ENCODE results near the gene ADGRB3.
A peak's percentile ranks its signal among the peaks of the same experiment; 100 is the strongest.

ADGRB3 gene

DNA sequence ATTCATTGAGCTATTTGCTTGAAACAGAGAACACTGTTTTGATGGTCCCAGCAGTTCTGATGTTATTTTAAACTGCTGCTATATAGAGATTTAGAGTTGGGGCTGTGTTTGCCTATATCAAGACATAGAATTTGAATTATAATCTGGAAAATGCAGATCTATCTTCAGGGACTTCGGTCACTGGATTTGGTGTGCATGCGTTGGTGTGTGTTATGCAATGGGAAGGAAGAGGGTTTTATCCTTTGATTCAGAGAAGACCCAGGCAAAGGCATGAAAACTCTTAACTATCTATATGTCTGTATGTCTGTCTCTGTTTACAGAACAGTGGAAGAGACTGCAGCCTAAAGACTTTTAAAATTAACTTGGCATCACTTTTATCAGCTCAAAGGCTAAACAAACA, 2.0 kb downstream of the ADGRB3 start:
- Histone ChIP-seq H3K9me3 (replicated peaks; ENCODE audit: insufficient read depth, low read length) (no peaks in the 10 kb centered on the region), H3K79me2 (ENCODE audit: low read length) (no peaks in the 10 kb centered on the region), H3K9ac (ENCODE audit: low read length) (no peak overlapping the region), H4K20me1 (ENCODE audit: insufficient read depth, low read length) (no peaks in the 10 kb centered on the region), H3K4me2 (ENCODE audit: low read depth, low read length) (no peak overlapping the region; the same call in 1 of the 2 replicates), H2AFZ (ENCODE audit: low read length) (no peak overlapping the region), H3K4me3 (ENCODE audit: low read length) (no peak overlapping the region), H3K9me2 (replicated peaks; ENCODE audit: insufficient read depth, low read length) (no peaks in the 10 kb centered on the region), H3K36me3 (replicated peaks; ENCODE audit: insufficient read depth, low read length) (no peaks in the 10 kb centered on the region), H3K27ac (ENCODE audit: low read length) (no peak overlapping the region), H3K4me1 (ENCODE audit: low read length) (peaks cover 3% of the 10 kb centered on the region; the same call in 1 of the 2 replicates), H3K27me3 (replicated peaks; ENCODE audit: insufficient read depth, low read length) (no peaks in the 10 kb centered on the region), H3F3A (ENCODE audit: insufficient read depth, low read length) (peaks cover 6% of the 10 kb centered on the region; the same call in 1 of the 2 replicates)
- no peak for DNase-seq
- TF ChIP-seq EZH2 (optimal IDR thresholded peaks at IDR 0.05; ENCODE audit: low read depth, low read length): no peak

DNA sequence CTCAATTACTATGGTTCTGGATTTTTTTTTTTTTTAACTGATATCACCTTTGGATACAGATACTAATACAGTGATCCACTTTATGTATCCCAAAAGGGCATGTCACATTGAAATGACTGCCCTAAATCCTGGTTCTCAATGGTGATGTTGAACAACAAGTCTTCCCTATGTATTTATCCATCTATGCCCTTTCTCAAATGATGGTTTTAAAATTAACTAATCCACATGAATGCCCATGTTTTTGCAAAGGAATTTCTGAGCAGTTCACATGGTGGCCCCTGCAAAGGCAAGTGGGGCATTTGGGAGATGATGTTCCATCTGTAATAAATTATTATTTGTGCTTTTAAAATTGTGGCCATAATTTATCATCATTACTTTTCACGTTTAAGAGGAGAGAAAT, 2.7 kb downstream of the ADGRB3 start:
- Histone ChIP-seq H3K27ac (ENCODE audit: low read length) (no peak overlapping the region), H4K20me1 (ENCODE audit: insufficient read depth, low read length) (no peaks in the 10 kb centered on the region), H3K9me2 (replicated peaks; ENCODE audit: insufficient read depth, low read length) (no peaks in the 10 kb centered on the region), H3F3A (ENCODE audit: insufficient read depth, low read length) (peaks cover 6% of the 10 kb centered on the region; the same call in 1 of the 2 replicates), H3K4me1 (ENCODE audit: low read length) (peaks cover 3% of the 10 kb centered on the region; the same call in 1 of the 2 replicates), H3K27me3 (replicated peaks; ENCODE audit: insufficient read depth, low read length) (no peaks in the 10 kb centered on the region), H3K9ac (ENCODE audit: low read length) (no peak overlapping the region), H3K9me3 (replicated peaks; ENCODE audit: insufficient read depth, low read length) (no peaks in the 10 kb centered on the region), H3K4me3 (ENCODE audit: low read length) (no peak overlapping the region), H3K36me3 (replicated peaks; ENCODE audit: insufficient read depth, low read length) (no peaks in the 10 kb centered on the region), H3K79me2 (ENCODE audit: low read length) (no peaks in the 10 kb centered on the region), H3K4me2 (ENCODE audit: low read depth, low read length) (no peak overlapping the region), H2AFZ (ENCODE audit: low read length) (no peak overlapping the region)
- DNase-seq: no peak
- TF ChIP-seq EZH2 (optimal IDR thresholded peaks at IDR 0.05; ENCODE audit: low read depth, low read length): no peak
- no peak for TF ChIP-seq CTCF (IDR thresholded peaks at IDR 0.05; ENCODE audit: low read length)
- no peak for TF ChIP-seq EZH2phosphoT487 (IDR thresholded peaks at IDR 0.05; ENCODE audit: low read length)

DNA sequence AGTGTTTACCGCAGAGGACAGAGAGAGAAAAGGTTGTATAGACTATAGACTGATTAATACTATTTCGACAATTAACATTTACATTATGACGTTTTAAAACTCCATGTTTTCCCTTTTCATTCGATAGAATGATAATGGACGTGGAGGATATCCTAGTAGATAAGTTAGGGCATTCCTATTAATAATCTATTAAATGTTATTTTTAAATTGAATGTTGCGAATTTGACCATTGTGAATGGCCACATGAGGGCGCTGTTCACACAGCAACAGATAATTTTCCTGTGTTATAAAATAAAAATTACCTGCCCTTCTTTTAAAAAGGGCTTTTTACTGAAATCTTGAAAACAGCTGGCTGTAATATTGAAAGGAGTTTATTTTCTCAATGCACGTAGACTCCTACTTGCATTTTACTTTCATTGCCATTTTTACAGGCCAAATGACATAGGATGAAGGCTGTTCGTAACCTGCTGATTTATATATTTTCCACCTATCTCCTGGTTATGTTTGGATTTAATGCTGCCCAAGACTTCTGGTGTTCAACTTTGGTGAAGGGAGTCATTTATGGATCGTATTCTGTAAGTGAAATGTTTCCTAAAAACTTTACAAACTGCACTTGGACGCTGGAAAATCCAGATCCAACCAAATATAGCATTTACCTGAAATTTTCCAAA, 3.3 kb downstream of the ADGRB3 start:
- H3K27me3 ChIP-seq (replicated peaks; ENCODE audit: insufficient read depth, low read length): no peaks in the 10 kb centered on the region
- no peak overlapping the region for H3K4me2 ChIP-seq (ENCODE audit: low read depth, low read length)
- H3K4me1 ChIP-seq (ENCODE audit: low read length): peaks cover 3% of the 10 kb centered on the region; the same call in 1 of the 2 replicates
- H3K9ac ChIP-seq (ENCODE audit: low read length): no peak overlapping the region
- no peak overlapping the region for H3K27ac ChIP-seq (ENCODE audit: low read length)
- H3F3A ChIP-seq (ENCODE audit: insufficient read depth, low read length): peaks cover 6% of the 10 kb centered on the region; the same call in 1 of the 2 replicates
- H3K36me3 ChIP-seq (replicated peaks; ENCODE audit: insufficient read depth, low read length): no peaks in the 10 kb centered on the region
- no peak overlapping the region for H2AFZ ChIP-seq (ENCODE audit: low read length)
- no peaks in the 10 kb centered on the region for H4K20me1 ChIP-seq (ENCODE audit: insufficient read depth, low read length)
- no peaks in the 10 kb centered on the region for H3K9me2 ChIP-seq (replicated peaks; ENCODE audit: insufficient read depth, low read length)
- H3K9me3 ChIP-seq (replicated peaks; ENCODE audit: insufficient read depth, low read length): no peaks in the 10 kb centered on the region
- TF ChIP-seq EZH2 (optimal IDR thresholded peaks at IDR 0.05; ENCODE audit: low read depth, low read length) (no peak), EZH2phosphoT487 (IDR thresholded peaks at IDR 0.05; ENCODE audit: low read length) (no peak), CTCF (IDR thresholded peaks at IDR 0.05; ENCODE audit: low read length) (peak; percentile 70)
- H3K4me3 ChIP-seq (ENCODE audit: low read length): no peak overlapping the region
- H3K79me2 ChIP-seq (ENCODE audit: low read length): no peaks in the 10 kb centered on the region
- DNase-seq: peak; percentile 43

GRCh38 chr6:68639211-68639610, 4.1 kb downstream of the ADGRB3 start:
- no peaks in the 10 kb centered on the region for H3K27me3 ChIP-seq (replicated peaks; ENCODE audit: insufficient read depth, low read length)
- no peaks in the 10 kb centered on the region for H3K9me2 ChIP-seq (replicated peaks; ENCODE audit: insufficient read depth, low read length)
- H4K20me1 ChIP-seq (ENCODE audit: insufficient read depth, low read length): no peaks in the 10 kb centered on the region
- H3K9ac ChIP-seq (ENCODE audit: low read length): no peak overlapping the region
- H3K36me3 ChIP-seq (replicated peaks; ENCODE audit: insufficient read depth, low read length): no peaks in the 10 kb centered on the region
- H3K9me3 ChIP-seq (replicated peaks; ENCODE audit: insufficient read depth, low read length): no peaks in the 10 kb centered on the region
- peaks cover 5% of the 10 kb centered on the region; the same call in 1 of the 2 replicates for H3F3A ChIP-seq (ENCODE audit: insufficient read depth, low read length)
- TF ChIP-seq CTCF (IDR thresholded peaks at IDR 0.05; ENCODE audit: low read length): no peak
- TF ChIP-seq EZH2phosphoT487 (IDR thresholded peaks at IDR 0.05; ENCODE audit: low read length): no peak
- TF ChIP-seq EZH2 (optimal IDR thresholded peaks at IDR 0.05; ENCODE audit: low read depth, low read length): no peak
- no peak overlapping the region for H3K4me2 ChIP-seq (ENCODE audit: low read depth, low read length)
- peaks cover 3% of the 10 kb centered on the region; the same call in 1 of the 2 replicates for H3K4me1 ChIP-seq (ENCODE audit: low read length)
- no peak for DNase-seq
- H3K27ac ChIP-seq (ENCODE audit: low read length): no peak overlapping the region
- no peak overlapping the region for H2AFZ ChIP-seq (ENCODE audit: low read length)
- no peaks in the 10 kb centered on the region for H3K79me2 ChIP-seq (ENCODE audit: low read length)
- no peak overlapping the region for H3K4me3 ChIP-seq (ENCODE audit: low read length)
